Measurements from ENCODE around the gene ATAD3A. TPM values are rescaled to one million over a fixed set of nuclear protein-coding genes. Genes with fewer than 3 reads are reported as not detected.

ATAD3A gene
- total and polyA plus RNA-seq, 9 of the 15 experiments (the other 6 are each of a cell fraction or from before 2014, with no cell fraction given) = 0.10 to 173 (median 36.7) TPM

GRCh38 chr1:1471389-1472052, 40.4 kb upstream of the ATAD3A start, which contains the start of gene ATAD3B (continued):
- TF ChIP-seq PRDM10 (IDR thresholded peaks at IDR 0.05; ENCODE audit: partially characterized antibody) (peak; percentile 50), ERF (CRISPR knock-in tag; IDR thresholded peaks at IDR 0.05) (peak; percentile 66; the same call in 1 of the 2 replicates), ZNF551 (CRISPR knock-in tag; IDR thresholded peaks at IDR 0.05) (no peak), TSHZ1 (CRISPR knock-in tag; IDR thresholded peaks at IDR 0.05) (no peak), ZNF717 (CRISPR knock-in tag; IDR thresholded peaks at IDR 0.05) (no peak), NR2C2 (CRISPR knock-in tag; IDR thresholded peaks at IDR 0.05) (peak; percentile 70; the same call in 1 of the 2 replicates), NR2C2 (tag; IDR thresholded peaks at IDR 0.05) (peak; percentile 82), KDM4B (IDR thresholded peaks at IDR 0.05; ENCODE audit: borderline replicate concordance in 2 of 2, low read depth in 1 of 2) (peak in 1 of 2 experiments; percentile 83; a peak in 2 of 4 replicates), LEF1 (IDR thresholded peaks at IDR 0.05) (no peak), ZNF140 (CRISPR knock-in tag; IDR thresholded peaks at IDR 0.05) (no peak), CBFB (CRISPR knock-in tag; IDR thresholded peaks at IDR 0.05) (no peak), USF1 (CRISPR knock-in tag; IDR thresholded peaks at IDR 0.05) (peak; percentile 56), TFE3 (CRISPR knock-in tag; IDR thresholded peaks at IDR 0.05) (no peak), MAZ (CRISPR knock-in tag; conservative IDR thresholded peaks at IDR 0.05 in 1 of 2, IDR thresholded peaks at IDR 0.05 in 1 of 2) (peak; percentile 84 to 86), LARP7 (IDR thresholded peaks at IDR 0.05) (no peak), PHB2 (IDR thresholded peaks at IDR 0.05; ENCODE audit: low read depth) (no peak), ELF4 (CRISPR knock-in tag; IDR thresholded peaks at IDR 0.05) (no peak), ZNF444 (CRISPR knock-in tag; IDR thresholded peaks at IDR 0.05) (no peak)

Data from K562 (cell line).